HG03097 (cell line): ENCODE measurements around the gene KAT7.

Experiments used
- ATAC-seq: cut with Tn5 transposase; IDR thresholded peaks from one replicate; pipeline ENCODE4 v1.9.1; 2021; ENCODE audit not compliant: unreplicated experiment, low FRiP score

The KAT7 gene

GRCh38 chr17:49866019-49866380, 77.5 kb downstream of the KAT7 start:
- ATAC-seq: no peak

DNA sequence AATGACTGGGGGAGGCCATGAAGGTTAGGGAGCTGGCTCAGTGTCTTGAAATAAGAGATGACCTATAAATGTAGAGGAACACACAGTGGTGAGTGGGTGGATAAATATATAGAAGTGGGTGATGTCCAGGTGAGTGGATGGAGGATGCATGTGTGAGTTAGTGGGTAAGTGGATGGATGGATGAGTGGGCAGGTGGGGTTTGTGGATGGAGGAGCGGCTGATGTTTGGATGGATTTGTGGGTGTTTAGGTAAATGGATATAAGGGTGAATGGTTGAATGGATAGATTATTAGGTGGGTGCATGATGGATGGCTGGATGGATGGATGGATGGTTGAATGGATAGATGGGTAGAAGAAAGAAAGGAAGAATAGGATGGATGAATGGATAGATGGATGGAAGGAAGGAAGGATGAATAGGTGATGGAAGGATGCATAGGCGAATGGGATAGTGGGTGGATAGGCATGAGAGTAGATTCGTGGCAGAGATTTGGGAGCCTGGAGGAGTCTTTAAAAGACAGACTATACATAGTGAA, 78.5 kb downstream of the KAT7 start:
- no peak for ATAC-seq

- no peak for ATAC-seq
Observed at GRCh38 chr17:49869038-49869374, 80.5 kb downstream of the KAT7 start.

- no peak for ATAC-seq
Observed at GRCh38 chr17:49870298-49870697, 81.8 kb downstream of the KAT7 start.

DNA sequence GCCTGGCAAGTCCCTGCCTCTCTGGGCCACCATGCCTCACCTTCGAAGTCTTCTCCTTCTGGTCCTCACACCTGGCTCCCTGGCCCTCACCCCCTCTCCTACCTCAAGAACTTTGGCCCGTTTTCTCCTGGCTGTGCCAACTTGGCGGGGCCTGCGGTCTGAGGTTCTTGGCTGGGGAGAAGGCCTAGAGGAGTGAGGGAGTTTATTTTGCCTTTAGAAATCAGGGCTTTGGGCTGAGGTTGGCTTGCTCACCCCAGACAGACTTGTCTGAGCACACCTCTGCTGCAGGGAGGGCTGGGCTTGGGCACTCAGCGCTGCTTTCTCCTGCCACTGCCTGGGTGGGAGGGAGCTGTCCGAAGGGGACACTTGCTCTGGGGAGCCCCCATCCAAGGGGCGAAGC, 82.7 kb downstream of the KAT7 start:
- no peak for ATAC-seq

DNA sequence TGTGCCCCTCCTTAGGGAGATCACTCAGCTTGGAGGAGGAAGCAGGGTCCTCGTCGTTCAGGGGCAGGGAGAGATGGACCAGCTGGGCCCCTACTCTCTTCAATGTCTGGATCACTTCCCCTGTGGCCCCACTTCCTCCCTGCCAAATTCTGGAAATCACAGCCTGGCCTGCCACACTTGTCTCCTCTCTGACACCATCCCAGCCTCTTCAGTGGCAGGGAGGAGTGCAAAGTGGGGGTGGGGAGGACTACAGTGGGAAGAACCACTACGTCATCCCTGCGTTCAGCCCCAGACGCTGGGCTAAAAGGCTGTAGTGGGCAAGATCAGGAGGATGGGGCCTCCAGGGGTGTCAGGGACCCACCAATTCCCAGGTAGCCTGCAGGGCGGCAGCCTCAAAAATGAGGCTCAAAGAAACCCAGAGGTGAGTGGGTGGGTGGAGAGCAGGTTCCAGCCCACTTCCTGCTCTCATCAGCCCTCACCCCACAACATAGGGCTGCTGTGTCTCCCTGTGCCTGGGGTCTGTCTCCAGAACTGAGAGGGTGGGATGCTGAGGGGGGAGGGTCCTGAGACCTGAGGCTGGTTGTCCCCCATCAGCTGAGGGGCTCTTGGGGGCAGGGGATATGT, 84.4 kb downstream of the KAT7 start:
- no peak for ATAC-seq

DNA sequence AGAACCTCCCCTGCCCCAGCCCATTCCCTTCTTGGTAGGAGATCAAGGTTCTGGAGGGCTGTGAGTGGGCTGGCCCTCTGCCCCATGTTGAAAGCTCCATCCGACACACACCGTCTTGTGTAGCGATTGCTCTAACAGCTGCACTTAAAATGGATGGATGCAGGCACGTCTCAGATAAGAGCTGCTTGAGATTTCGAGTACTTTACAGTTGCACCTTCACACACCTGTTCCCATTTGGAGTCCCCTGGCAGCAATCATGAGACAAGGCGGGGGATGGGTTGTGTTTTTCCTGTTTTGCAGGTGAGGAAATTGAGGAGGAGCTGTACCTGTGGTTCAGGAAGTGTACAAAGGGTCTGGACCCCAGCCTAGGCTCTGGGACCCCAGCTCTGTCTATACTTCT, 85.0 kb downstream of the KAT7 start:
- no peak for ATAC-seq

DNA sequence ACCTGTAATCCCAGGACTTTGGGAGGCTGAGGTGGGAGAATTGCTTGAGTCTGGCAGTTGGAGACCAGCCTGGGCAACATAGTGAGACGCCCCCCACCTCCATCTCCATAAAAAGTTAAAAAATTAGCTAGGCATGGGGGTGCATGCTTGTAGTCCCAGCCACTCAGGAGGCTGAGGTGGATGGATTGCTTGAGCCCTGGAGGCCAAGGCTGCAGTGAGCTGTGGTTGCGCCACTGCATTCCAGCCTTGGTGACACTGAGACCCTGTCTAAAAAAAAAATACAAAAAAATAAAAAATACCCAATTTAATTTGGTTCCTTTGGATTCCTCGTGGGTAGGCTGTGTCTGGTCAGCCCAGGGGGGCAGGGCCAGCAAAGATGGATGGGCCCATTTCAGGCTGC, 85.4 kb downstream of the KAT7 start:
- ATAC-seq: no peak

GRCh38 chr17:49874911-49875310, 86.4 kb downstream of the KAT7 start:
- ATAC-seq: no peak

GRCh38 chr17:49875685-49876084, 87.2 kb downstream of the KAT7 start:
- ATAC-seq: no peak

GRCh38 chr17:49878931-49879904, 90.7 kb downstream of the KAT7 start:
- no peak for ATAC-seq

- no peak for ATAC-seq
Observed at GRCh38 chr17:49880291-49881053, 92.0 kb downstream of the KAT7 start.

- no peak for ATAC-seq
Observed at GRCh38 chr17:49881054-49881402, 92.5 kb downstream of the KAT7 start.

- ATAC-seq: no peak
Observed at GRCh38 chr17:49882434-49882833, 94.0 kb downstream of the KAT7 start.
